T-helper 1 cell treated with Interleukin-12 subunit alpha and Interleukin-12 subunit beta and Interleukin-4 antibody, amounts not matched to agents 30 μg/mL and 1 μg/mL, for 36 hours (primary cell): ENCODE measurements around the gene GALNT9.

Experiments
- H3K27ac Mint-ChIP-seq: one replicate; pipeline ENCODE4 v1.8.0; 2021; ENCODE audit warnings: mild to moderate bottlenecking, mixed read lengths
- H3K27me3 Mint-ChIP-seq: one replicate; pipeline ENCODE4 v1.8.0; 2021; ENCODE audit warnings: low read depth, mixed read lengths
- H3K36me3 Mint-ChIP-seq: one replicate; pipeline ENCODE4 v1.8.0; 2021; ENCODE audit warnings: low read depth, mixed read lengths
- H3K4me1 Mint-ChIP-seq: one replicate; pipeline ENCODE4 v1.8.0; 2021; ENCODE audit warnings: low read depth, mixed read lengths
- H3K4me3 Mint-ChIP-seq: one replicate; pipeline ENCODE4 v1.8.0; 2021; ENCODE audit warnings: mild to moderate bottlenecking, moderate library complexity, mixed read lengths
- H3K9me3 Mint-ChIP-seq: one replicate; pipeline ENCODE4 v1.8.0; 2021; ENCODE audit warnings: mixed read lengths

GALNT9 gene

DNA sequence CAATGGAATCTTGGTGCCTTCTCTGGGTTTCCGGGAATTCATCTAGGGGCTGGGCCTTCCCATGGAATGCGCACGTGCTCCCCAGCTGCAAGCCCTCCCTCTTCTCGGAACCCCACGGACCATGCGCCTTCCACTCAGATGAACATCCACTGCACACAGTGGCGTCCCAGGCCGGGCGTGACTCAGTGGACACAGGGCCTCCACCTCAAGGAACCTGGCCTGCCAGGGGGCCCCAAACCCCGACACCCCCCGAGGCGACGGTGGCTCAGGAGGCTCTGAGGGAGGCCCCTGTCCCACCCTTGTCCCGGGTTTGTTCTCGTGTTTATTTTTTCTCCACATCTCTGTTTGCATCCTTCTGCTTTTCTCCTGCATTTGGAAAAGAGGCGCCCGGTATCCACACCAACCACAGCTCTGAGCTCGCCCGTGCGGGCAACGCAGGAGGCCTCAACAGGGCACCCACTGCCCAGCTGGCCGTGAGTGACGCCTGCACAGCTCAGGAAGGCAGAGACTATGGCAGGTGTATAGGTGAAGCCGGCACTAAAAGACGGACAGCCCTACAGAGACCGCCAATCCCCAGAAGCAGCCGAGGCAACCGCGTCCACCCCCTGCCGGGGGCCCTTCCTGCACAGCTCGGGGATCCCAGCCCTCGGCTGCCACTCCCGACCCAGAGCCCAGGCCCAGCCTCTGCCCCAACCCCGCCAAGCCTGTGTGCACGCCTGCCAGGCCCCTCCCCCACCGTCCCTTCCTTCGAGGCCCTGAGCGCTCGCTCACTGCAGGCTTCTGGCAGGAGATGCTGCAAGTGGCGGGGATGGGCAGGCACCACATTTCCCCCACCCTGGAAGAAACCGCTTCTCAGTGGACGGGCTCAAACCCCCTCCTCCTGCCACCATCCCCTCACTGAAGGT, 23.8 kb upstream of the GALNT9 start:
- H3K4me3 Mint-ChIP-seq: no peak overlapping the region
- H3K27ac Mint-ChIP-seq: no peak overlapping the region
- no peaks in the 10 kb centered on the region for H3K4me1 Mint-ChIP-seq
- no peaks in the 10 kb centered on the region for H3K27me3 Mint-ChIP-seq
- H3K9me3 Mint-ChIP-seq: no peaks in the 10 kb centered on the region
- H3K36me3 Mint-ChIP-seq: no peaks in the 10 kb centered on the region

DNA sequence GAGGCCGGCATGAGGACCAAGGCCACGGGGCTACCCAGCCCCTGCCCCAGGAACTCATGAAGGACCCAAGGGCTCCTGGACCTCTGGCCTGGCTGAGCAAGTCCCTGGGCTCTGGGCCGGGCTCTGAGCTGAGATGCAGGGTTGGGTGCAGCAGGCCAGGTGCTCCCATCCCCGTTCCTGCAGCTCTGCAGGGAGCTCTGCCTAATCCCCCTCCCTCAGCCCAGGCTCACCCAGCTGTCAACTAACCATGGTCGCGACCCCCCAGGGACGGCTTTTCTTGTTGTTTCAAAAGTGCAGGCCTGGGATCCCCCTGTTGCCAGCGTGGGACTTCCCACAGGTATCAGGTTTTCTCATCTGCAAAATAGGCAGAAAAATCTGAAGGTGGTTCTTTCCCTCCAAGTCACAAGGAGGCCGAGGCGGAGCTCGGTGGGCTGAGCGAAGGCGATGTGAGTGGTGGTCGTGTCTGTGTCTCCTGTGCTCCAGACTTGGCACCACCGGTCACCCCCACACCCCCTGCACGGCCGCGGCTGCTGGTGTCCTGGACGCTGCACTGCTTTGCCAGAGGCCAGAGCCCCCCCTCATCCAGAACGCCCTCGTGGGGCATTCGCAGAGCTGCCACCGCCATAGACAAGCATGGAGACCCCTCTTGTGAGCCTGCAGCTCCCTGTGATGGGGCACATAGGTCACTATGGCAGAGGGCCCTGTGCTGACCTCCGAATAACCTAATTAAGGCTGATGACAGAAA, 22.5 kb upstream of the GALNT9 start:
- no peaks in the 10 kb centered on the region for H3K36me3 Mint-ChIP-seq
- no peaks in the 10 kb centered on the region for H3K9me3 Mint-ChIP-seq
- H3K4me3 Mint-ChIP-seq: no peak overlapping the region
- H3K27ac Mint-ChIP-seq: no peak overlapping the region
- no peaks in the 10 kb centered on the region for H3K4me1 Mint-ChIP-seq
- no peaks in the 10 kb centered on the region for H3K27me3 Mint-ChIP-seq

DNA sequence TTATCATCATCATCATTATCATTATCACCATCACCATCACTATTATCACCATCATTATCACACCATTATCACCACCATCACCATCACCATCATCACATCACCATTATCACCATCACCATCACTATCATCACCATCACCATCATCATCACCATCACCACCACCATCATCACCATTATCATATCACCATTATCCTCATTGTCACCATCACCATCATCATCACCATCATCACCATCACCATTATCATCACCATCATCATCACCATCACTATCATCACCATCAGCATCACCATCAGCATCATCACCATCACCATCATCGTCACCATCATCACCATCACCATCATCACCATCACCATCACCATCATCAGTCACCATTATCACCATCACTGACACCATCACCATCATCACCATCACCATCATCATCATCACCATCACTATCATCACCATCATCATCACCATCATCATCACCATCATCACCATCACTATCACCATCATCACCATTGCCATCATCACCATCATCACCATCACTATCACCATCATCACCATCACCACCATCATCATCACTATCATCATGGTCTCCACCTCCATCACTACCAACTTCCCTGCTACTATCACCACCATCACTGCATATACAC, 20.2 kb upstream of the GALNT9 start:
- Mint-ChIP-seq H3K4me1 (no peaks in the 10 kb centered on the region), H3K27me3 (no peaks in the 10 kb centered on the region), H3K36me3 (no peaks in the 10 kb centered on the region), H3K4me3 (no peak overlapping the region), H3K27ac (no peak overlapping the region), H3K9me3 (no peaks in the 10 kb centered on the region)

DNA sequence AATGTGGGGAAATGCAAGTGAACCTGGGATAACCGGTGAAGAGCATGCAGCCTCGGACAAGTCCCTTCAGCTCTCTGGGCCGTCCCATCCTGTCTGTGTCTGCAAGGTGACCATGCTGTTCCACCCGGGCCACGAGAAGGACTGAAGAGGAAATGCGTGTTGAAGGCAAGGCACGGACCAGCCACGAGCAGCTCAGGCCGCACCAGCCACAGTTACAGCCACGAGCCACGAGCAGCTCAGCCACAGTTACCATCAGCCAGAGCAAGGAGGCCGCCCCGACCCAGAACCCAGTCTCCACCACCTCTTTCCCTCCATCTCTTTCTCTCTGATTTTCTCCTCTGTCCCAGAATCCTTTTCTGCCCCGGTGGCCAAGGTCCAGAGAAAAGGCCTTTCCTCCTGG, 18.8 kb upstream of the GALNT9 start:
- no peaks in the 10 kb centered on the region for H3K9me3 Mint-ChIP-seq
- no peak overlapping the region for H3K4me3 Mint-ChIP-seq
- H3K4me1 Mint-ChIP-seq: no peaks in the 10 kb centered on the region
- H3K27me3 Mint-ChIP-seq: peaks cover 2% of the 10 kb centered on the region
- no peak overlapping the region for H3K27ac Mint-ChIP-seq
- no peaks in the 10 kb centered on the region for H3K36me3 Mint-ChIP-seq

DNA sequence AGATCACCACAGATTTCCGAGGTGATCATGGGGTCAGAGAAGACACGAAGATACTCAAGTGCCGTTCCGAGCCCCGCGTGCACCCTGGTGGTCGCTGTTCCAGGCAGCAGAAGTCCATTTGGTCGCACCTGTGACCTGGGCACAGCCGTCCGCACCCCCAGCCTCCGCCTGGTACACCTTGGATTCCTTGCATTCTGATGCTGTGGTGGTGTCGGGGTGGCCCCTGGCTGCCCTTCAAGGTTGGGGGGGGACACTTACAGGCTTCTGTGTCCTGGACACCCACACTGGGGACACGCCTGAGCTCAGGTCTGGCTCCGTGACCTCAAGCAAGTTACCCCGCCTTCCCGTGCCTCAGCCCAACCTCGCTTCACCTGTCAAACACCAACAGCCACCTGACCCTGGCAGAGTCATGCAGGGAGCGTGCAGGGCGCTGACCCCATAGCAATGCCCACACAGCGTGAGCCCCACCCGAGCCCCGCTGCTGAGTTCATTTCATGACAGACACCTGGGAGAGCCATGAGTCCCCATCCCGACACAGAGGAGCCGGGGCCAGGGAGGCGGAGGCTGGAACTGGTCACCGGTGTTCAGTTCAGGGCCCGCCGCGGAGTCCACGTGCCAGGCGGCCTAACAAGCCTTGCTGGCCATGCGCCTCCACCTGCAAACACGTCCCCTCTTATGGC, 17.9 kb upstream of the GALNT9 start:
- Mint-ChIP-seq H3K4me1 (no peaks in the 10 kb centered on the region), H3K27me3 (peaks cover 9% of the 10 kb centered on the region), H3K27ac (no peak overlapping the region), H3K36me3 (no peaks in the 10 kb centered on the region), H3K4me3 (no peak overlapping the region), H3K9me3 (no peaks in the 10 kb centered on the region)

DNA sequence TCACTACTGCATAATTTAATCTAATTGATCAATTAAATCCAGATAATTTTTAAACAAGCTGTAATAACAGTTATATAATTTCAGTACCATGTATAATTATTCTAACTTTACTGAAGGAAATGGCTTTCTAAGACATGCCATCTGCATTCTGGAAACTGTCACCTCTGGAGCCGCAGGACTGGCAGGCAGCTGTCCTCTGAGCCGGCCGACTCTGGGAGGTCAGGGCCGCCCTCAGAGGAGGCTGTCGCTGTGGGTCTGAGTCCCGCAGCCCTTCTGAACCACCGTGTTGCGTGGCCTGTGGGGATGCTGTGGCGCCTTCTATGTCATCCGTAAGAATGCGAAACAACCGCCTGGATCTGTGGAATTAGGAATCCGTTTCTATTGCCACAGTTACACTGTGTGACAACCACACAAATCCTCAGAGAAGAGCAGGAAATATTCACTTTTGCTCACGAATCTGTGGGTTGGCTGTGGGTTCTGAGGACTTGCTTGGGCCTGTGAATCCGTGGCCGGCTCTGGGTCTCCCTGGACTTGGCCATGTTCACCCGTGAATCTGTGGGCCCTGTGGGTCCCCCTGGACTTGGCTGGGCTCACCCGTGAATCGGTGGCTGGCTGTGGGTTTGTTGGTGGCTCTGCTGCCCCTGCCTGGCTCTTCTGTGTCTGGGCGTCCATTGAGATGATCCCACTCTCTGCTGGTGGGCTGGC, 17.2 kb upstream of the GALNT9 start:
- H3K36me3 Mint-ChIP-seq: no peaks in the 10 kb centered on the region
- no peaks in the 10 kb centered on the region for H3K9me3 Mint-ChIP-seq
- no peak overlapping the region for H3K4me3 Mint-ChIP-seq
- no peak overlapping the region for H3K27ac Mint-ChIP-seq
- peaks cover 9% of the 10 kb centered on the region for H3K27me3 Mint-ChIP-seq
- no peaks in the 10 kb centered on the region for H3K4me1 Mint-ChIP-seq

DNA sequence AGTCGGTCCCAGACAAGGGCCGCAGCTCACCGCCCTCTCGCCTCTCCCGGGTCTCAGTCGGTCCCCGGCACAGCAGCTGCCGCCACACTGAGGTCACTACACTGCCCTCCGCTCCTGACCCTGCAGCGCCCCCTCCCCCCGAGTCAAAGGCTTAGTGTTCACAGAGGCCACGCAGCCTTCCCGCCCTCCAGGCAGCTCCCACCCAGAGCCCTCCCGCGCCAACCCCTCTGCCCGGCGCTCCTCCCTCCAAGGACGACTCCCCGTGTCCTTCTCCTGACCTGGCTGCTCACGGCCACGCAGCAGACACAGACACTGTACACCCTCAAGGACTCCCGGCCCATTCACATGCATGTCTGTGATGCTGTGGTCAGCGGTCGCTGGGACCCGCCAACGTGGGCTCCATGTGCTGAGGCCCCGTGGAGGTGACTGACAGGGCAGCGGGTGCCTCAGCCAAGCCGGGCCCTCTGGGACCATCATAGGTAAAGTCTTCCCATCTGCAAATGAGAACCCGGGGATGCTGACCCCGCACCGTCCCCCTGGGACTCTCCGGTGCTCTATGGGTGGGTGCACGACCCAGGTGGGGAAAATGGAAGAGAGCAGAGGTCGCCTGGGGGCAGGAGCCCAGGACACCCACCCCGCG, 16.3 kb upstream of the GALNT9 start:
- H3K4me3 Mint-ChIP-seq: no peak overlapping the region
- no peak overlapping the region for H3K27ac Mint-ChIP-seq
- no peaks in the 10 kb centered on the region for H3K36me3 Mint-ChIP-seq
- H3K9me3 Mint-ChIP-seq: no peaks in the 10 kb centered on the region
- H3K27me3 Mint-ChIP-seq: peaks cover 9% of the 10 kb centered on the region
- H3K4me1 Mint-ChIP-seq: no peaks in the 10 kb centered on the region

DNA sequence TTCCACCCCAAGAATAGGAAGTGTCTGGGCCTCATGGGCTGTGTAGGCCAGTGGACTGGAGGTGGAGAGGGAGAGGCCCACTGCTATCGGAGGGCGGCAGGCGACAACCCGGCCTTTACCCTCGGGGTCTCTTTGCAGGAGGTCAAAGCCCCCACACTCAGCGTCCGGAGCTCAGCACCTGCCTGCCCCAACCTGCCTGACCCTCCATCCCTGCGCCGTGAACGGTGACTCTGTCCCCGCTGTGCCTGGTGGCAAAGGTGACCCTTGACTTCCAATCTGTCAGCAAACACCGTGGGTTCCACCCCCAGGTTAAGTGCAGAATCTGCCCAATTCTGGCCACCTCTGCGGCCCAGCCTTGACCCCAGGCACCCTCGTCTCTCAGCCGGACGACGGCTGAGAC, 15.7 kb upstream of the GALNT9 start:
- H3K36me3 Mint-ChIP-seq: no peaks in the 10 kb centered on the region
- H3K4me3 Mint-ChIP-seq: no peak overlapping the region
- H3K27me3 Mint-ChIP-seq: peaks cover 9% of the 10 kb centered on the region
- no peaks in the 10 kb centered on the region for H3K9me3 Mint-ChIP-seq
- H3K4me1 Mint-ChIP-seq: no peaks in the 10 kb centered on the region
- no peak overlapping the region for H3K27ac Mint-ChIP-seq

DNA sequence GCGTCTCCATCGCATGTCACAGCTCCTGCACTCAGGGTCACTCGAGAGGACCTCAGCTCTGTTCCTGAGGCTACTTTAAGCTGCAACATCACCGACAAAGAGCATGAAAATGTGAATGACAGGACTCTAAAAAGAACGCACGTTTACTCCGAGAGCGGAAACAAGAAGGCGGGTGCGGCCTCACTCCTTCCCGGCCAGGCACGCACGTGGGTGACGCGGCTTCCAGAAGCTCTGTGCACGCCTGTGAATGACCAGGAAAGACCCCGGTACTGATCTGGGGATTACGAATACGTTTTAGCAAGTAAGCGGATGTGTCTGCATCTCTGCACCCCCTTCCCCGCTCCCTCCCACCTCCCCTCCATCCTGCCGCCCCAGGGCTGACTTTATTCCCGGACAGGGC, 15.2 kb upstream of the GALNT9 start:
- Mint-ChIP-seq H3K27ac (no peak overlapping the region), H3K4me1 (no peaks in the 10 kb centered on the region), H3K9me3 (no peaks in the 10 kb centered on the region), H3K36me3 (no peaks in the 10 kb centered on the region), H3K27me3 (peaks cover 9% of the 10 kb centered on the region), H3K4me3 (no peak overlapping the region)

DNA sequence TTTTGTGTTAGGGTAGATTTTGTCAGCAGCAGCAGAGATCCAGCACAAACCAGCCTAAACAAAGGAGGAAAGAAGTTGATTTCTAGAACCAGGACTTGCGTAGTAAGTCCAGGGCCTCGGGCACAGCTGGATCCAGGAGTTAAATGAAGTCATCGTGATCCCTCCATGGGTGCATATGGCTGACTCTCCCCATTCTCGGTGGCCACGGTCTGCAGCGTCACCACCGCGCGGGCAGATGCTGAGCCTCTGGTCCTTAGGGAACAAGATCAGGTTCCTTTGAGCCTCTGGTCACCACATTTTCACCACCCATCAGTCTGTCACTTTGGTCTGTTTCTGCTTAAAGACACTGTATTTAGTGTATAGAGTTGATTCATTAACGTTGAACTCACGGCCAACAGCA, 14.8 kb upstream of the GALNT9 start:
- Mint-ChIP-seq H3K4me3 (no peak overlapping the region), H3K27ac (no peak overlapping the region), H3K4me1 (no peaks in the 10 kb centered on the region), H3K9me3 (no peaks in the 10 kb centered on the region), H3K36me3 (no peaks in the 10 kb centered on the region), H3K27me3 (peaks cover 9% of the 10 kb centered on the region)

DNA sequence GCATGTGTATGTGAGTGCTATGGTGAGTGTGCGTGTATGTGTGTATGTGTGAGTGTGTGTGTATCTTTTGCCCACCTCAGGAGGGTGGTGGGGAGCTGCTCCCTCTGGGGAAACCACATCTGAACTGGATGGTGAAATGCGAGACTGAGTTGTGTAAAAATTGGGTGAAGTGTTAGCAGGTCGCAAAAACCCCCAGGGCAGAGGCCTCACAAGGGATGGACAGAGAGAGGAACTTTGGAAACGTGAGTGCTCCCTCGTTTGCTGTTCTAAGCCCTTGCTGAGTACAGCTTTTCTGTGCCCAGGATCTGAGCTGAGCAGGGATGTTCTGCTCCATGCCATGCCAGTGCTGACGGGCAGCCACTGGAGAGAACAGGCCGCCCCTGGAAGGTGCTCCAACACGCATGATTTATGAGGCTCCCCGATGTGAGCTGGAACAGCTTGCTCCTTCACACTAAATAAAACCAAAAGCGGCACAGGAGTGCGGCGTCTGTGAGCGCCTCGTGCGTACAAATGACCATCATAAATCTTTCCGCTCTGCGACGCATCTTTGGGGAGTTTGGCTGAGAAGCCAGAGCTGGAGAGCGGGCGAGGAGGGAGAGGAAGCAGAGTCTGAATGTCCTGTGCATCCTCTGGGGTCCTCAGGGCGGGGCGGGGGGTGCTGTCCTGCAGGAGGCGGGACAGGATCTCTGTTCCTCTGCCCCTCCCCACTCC, 14.1 kb upstream of the GALNT9 start:
- Mint-ChIP-seq H3K27ac (no peak overlapping the region), H3K4me3 (no peak overlapping the region)

DNA sequence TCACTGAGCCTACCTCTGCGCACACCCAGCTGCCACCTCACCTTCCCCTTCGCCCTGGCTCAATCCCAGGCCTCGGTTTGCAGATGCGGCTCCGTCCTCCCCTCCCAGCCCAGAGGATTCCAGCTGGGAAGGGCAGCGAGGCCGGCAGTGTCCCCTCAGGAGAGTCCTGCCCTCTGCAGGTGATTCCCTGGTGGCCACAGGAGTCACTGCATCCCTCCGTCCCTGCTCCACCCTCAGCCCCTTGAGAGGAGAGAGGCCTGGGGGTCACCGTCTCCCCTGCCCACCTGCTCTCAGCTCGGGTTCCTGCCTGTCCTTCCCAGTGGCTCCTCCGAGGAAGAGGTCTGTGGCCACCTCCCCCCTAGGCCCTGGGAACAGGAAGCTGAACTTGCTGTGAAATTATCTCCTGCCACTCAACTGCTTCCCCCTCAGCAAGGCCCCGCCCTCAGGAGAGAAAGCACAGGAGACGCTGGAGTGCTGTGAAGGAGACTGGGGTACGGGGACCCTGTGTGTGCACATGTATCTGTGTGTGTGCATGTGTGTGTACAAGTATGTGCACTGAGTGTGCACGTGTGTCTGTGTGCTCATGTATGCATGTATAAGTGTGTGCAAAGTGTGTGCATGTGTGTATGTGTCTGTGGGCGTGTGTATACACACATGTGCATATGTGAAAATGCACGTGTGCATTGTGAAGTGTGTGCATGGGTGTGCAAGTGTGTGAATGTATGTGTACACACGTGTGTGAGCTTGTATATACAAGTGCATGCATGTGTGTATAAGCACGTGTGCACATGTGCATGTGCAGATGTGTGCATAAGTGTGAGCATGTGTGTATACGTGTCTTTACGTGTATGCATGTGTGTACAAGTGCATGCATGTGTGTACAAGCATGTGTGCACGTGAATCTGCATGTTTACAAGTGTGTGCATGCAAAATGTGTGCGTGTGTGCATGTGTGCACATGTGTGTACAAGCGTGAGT, 13.2 kb upstream of the GALNT9 start:
- no peaks in the 10 kb centered on the region for H3K9me3 Mint-ChIP-seq
- no peak overlapping the region for H3K27ac Mint-ChIP-seq
- H3K4me3 Mint-ChIP-seq: no peak overlapping the region

More for the DNA sequence above, 14.1 kb upstream of the GALNT9 start:
- H3K9me3 Mint-ChIP-seq: no peaks in the 10 kb centered on the region
- peaks cover 9% of the 10 kb centered on the region for H3K27me3 Mint-ChIP-seq
- no peaks in the 10 kb centered on the region for H3K4me1 Mint-ChIP-seq
- no peaks in the 10 kb centered on the region for H3K36me3 Mint-ChIP-seq

More for the DNA sequence above, 13.2 kb upstream of the GALNT9 start:
- Mint-ChIP-seq H3K36me3 (no peaks in the 10 kb centered on the region), H3K4me1 (no peaks in the 10 kb centered on the region), H3K27me3 (peaks cover 9% of the 10 kb centered on the region)
